ENCODE data around the gene NRG2. TPM values are rescaled to one million over a fixed set of nuclear protein-coding genes. Genes with fewer than 3 reads are reported as not detected.

Gene NRG2
- total RNA-seq, 1 experiment from 2014 or later: 0.91 TPM

DNA sequence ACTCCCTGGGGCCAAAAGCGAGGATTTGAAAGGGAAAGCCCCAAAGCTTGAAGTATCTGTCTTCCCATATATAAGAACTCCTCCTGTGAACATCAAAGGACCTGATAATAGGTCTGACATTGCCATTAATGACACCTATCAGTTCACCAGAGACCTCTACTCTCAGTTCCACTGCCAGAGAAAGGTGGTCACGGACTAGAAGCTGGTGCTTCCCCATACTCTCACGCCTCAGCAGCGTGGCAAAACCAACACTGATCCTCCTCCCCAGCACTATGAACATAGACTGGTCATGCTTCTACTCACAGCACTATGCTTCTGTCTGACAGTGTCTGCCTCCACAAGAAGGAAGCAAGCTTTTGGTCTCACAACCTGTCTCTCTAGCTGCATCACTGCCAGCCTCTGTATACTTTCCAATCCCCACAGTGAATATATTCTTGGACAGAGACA, 37.9 kb downstream of the NRG2 start:
- H2AFZ ChIP-seq (ENCODE audit: low read depth, low read length, poor library complexity, severe bottlenecking): no peak overlapping the region
- TF ChIP-seq EGR1 (IDR thresholded peaks at IDR 0.05; ENCODE audit: low read depth) (no peak), POLR2A (IDR thresholded peaks at IDR 0.05; ENCODE audit: borderline replicate concordance, extremely low read depth, insufficient read depth, insufficient read length) (no peak), TCF7L2 (IDR thresholded peaks at IDR 0.05; ENCODE audit: borderline replicate concordance, extremely low read depth, insufficient read depth, insufficient read length) (no peak), YY1 (IDR thresholded peaks at IDR 0.05; ENCODE audit: extremely low read depth, insufficient replicate concordance, low read depth, low read length) (no peak), EZH2 (IDR thresholded peaks at IDR 0.05) (no peak), SIN3A (IDR thresholded peaks at IDR 0.05; ENCODE audit: low read depth) (no peak), FOSL1 (IDR thresholded peaks at IDR 0.05; ENCODE audit: low read depth) (no peak), ZFX (IDR thresholded peaks at IDR 0.05) (no peak), ZNF274 (IDR thresholded peaks at IDR 0.05; ENCODE audit: low read depth, low read length) (no peak)
- TF ChIP-seq, protein P1, sequence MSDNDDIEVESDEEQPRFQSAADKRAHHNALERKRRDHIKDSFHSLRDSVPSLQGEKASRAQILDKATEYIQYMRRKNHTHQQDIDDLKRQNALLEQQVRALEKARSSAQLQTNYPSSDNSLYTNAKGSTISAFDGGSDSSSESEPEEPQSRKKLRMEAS (IDR thresholded peaks at IDR 0.05): no peak
- TF ChIP-seq, protein P2, sequence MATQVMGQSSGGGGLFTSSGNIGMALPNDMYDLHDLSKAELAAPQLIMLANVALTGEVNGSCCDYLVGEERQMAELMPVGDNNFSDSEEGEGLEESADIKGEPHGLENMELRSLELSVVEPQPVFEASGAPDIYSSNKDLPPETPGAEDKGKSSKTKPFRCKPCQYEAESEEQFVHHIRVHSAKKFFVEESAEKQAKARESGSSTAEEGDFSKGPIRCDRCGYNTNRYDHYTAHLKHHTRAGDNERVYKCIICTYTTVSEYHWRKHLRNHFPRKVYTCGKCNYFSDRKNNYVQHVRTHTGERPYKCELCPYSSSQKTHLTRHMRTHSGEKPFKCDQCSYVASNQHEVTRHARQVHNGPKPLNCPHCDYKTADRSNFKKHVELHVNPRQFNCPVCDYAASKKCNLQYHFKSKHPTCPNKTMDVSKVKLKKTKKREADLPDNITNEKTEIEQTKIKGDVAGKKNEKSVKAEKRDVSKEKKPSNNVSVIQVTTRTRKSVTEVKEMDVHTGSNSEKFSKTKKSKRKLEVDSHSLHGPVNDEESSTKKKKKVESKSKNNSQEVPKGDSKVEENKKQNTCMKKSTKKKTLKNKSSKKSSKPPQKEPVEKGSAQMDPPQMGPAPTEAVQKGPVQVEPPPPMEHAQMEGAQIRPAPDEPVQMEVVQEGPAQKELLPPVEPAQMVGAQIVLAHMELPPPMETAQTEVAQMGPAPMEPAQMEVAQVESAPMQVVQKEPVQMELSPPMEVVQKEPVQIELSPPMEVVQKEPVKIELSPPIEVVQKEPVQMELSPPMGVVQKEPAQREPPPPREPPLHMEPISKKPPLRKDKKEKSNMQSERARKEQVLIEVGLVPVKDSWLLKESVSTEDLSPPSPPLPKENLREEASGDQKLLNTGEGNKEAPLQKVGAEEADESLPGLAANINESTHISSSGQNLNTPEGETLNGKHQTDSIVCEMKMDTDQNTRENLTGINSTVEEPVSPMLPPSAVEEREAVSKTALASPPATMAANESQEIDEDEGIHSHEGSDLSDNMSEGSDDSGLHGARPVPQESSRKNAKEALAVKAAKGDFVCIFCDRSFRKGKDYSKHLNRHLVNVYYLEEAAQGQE (IDR thresholded peaks at IDR 0.05; ENCODE audit: low read depth): no peak
- TF ChIP-seq, protein P3, sequence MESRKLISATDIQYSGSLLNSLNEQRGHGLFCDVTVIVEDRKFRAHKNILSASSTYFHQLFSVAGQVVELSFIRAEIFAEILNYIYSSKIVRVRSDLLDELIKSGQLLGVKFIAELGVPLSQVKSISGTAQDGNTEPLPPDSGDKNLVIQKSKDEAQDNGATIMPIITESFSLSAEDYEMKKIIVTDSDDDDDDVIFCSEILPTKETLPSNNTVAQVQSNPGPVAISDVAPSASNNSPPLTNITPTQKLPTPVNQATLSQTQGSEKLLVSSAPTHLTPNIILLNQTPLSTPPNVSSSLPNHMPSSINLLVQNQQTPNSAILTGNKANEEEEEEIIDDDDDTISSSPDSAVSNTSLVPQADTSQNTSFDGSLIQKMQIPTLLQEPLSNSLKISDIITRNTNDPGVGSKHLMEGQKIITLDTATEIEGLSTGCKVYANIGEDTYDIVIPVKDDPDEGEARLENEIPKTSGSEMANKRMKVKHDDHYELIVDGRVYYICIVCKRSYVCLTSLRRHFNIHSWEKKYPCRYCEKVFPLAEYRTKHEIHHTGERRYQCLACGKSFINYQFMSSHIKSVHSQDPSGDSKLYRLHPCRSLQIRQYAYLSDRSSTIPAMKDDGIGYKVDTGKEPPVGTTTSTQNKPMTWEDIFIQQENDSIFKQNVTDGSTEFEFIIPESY (IDR thresholded peaks at IDR 0.05; ENCODE audit: extremely low read depth, insufficient replicate concordance, low read length): no peak
- TF ChIP-seq, protein P4, sequence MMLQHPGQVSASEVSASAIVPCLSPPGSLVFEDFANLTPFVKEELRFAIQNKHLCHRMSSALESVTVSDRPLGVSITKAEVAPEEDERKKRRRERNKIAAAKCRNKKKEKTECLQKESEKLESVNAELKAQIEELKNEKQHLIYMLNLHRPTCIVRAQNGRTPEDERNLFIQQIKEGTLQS (IDR thresholded peaks at IDR 0.05): no peak
- DNase-seq (ENCODE audit: low read depth, low spot score): no peak
- RAD21 ChIA-PET (ENCODE audit: low non-redundant PET in 1 of 2, low total read pairs in 2 of 2, uncharacterized antibody in 2 of 2, unreplicated experiment in 2 of 2): no interaction called here
- no peaks in the 10 kb centered on the region for H3K36me3 ChIP-seq (ENCODE audit: control insufficient read depth in 1 of 2, insufficient read depth in 2 of 2, low read length in 2 of 2)
- H3K4me2 ChIP-seq (ENCODE audit: low read length): no peak overlapping the region
- ATAC-seq: no peak
- peaks cover 29% of the 10 kb centered on the region for H3K27me3 ChIP-seq (ENCODE audit: insufficient read depth, low read length)
- H3K9me3 ChIP-seq (ENCODE audit: control insufficient read depth in 1 of 2, insufficient read depth in 1 of 2, low read depth in 1 of 2, low read length in 2 of 2): no peaks in the 10 kb centered on the region
- H3K4me1 ChIP-seq (ENCODE audit: control insufficient read depth in 1 of 2, insufficient read depth in 2 of 2, low read length in 2 of 2): no peaks in the 10 kb centered on the region
- H3K4me3 ChIP-seq (replicated peaks in 1 of 2; ENCODE audit: low read depth in 1 of 2, low read length in 2 of 2): no peak overlapping the region
- CTCF ChIA-PET: interaction anchor here (1.3 kb wide), 1 partner anchor 36 kb away, joined by 4 read pairs; no protein-coding TSS in a partner anchor
- no peak overlapping the region for H3K9ac ChIP-seq (ENCODE audit: low read length)
- BruUV-seq (replicated peaks): no TSS peak
- H3K9me2 ChIP-seq (ENCODE audit: insufficient read depth): no peaks in the 10 kb centered on the region
- intact Hi-C loops (cut with micrococcal nuclease): no loop called here
- no peaks in the 10 kb centered on the region for H4K20me1 ChIP-seq (ENCODE audit: insufficient read depth)
- no peaks in the 10 kb centered on the region for H3K79me2 ChIP-seq (ENCODE audit: insufficient read depth, low read length)
- POLR2A ChIA-PET: no interaction called here
- no peak overlapping the region for H3K27ac ChIP-seq (ENCODE audit: low read depth, low read length)
